Inflammatory macrophage treated with lipopolysaccharide for 4 hours (primary cell): ENCODE data around the gene CHTOP.

Experiments used
- DNase-seq: peaks from one replicate; pipeline ENCODE4 v3.0.0-alpha.2; 2020

CHTOP gene

GRCh38 chr1:153613406-153613805, 20.5 kb upstream of the CHTOP start:
- DNase-seq: no peak

DNA sequence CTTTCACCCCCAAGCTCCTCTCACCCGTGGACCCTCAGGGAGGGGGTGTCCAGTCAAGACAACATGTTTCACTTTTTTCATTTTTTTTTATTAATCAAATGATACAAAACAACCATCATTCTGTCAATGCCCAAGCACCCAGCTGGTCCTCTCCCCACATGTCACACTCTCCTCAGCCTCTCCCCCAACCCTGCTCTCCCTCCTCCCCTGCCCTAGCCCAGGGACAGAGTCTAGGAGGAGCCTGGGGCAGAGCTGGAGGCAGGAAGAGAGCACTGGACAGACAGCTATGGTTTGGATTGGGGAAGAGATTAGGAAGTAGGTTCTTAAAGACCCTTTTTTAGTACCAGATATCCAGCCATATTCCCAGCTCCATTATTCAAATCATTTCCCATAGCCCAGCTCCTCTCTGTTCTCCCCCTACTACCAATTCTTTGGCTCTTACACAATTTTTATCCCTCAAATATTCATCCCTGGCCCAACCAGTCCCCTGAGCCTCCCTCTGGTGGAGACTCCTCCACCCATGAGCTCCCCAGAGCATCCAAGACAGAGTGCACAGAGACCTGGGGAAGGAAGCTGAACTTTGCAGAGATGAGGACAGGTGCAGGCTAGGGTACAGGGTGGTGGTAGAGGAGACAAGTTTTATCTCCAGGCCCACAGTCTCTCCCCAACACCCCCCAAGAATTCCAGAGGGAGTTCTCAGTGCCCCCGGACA, 19.5 kb upstream of the CHTOP start:
- DNase-seq: no peak

DNA sequence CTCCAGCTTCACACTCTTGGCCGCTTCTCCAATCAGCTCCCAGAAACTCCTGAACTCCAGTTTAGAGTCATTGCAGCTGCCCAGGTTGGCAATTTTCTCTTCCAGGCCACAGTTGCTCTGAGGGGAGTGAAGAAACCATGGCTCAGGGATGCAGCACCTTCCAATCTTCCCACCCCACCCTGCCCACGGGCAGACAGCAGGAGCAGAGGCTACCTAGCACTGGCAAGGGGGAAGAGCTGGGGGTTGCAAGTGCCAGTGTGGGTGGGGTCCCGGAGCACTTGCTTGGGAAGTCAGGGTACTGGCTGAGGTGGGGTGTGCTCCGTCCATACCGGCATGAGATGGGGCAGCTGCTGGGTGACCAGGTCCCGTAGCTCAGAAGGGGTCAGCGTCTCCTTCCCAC, 19.0 kb upstream of the CHTOP start:
- DNase-seq: no peak

DNA sequence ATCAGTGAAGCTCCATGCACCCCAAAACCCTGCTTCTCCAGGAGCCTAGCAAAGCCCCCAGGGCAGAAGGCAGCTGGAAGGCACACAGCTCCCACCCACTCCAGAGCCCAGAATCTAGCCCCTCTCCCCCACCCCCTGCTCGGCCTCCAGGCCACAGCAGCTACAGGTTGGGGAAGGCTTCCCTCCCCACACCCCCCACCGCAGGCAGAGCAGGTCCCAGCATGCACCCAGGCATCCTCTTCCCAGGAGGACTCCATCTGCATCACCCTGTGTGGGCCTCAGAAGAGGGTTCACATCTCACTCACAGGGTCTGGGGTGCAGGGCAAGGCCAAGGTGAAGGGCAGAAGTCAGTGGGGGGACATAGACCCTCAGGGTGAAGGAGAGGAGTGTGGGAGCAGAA, 18.5 kb upstream of the CHTOP start:
- DNase-seq: no peak

GRCh38 chr1:153616144-153616916, 17.5 kb upstream of the CHTOP start, which contains the start of gene S100A14:
Gene S100A14 (minus strand): TSS chr1:153616325. CDS start chr1:153615858, 467 bp downstream.
- DNase-seq: peak; percentile 36

GRCh38 chr1:153616917-153617311, 17.0 kb upstream of the CHTOP start:
- DNase-seq: no peak

DNA sequence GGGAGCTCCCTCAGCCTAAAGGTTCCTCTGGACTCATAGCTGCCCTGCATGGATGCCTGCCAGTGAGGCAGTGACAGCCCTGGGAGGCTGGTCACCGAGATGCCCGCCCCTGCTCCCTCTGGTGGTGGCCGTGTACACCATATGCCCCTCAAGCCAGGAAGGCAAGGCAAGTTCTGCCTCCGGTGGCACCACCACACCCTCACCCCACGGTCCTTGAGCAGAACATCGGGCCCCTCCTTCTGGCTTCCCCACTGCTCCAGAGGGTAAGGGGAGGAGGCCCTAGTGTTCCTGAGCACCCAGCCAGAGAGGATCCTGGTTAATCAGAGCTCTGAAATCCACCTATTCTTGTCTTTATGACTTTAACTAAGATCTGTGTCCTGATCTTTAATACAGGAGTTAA, 16.2 kb upstream of the CHTOP start:
- DNase-seq: peak; percentile 77

- DNase-seq: no peak
Observed at GRCh38 chr1:153619171-153619570, 14.7 kb upstream of the CHTOP start.

DNA sequence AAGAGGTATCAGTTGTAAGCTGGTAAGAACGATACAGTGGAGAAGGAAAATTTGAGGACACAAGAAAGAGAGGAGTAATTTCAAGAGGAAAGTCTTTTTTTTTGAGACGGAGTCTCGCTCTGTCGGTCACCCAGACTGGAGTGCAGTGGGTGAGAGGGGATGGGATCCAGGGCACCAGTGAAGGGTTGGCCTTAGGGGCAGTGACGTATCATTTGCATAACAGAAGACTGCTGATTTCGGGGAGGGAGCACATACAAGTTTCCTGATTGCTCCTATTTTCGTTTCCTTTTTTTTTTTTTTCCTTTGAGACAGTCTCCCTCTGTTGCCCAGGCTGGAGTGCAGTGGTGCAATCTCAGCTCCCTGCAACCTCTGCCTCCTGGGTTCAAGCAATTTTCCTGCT, 10.8 kb upstream of the CHTOP start:
- DNase-seq: peak; percentile 89

GRCh38 chr1:153624965-153625611, 8.8 kb upstream of the CHTOP start:
- DNase-seq: no peak

DNA sequence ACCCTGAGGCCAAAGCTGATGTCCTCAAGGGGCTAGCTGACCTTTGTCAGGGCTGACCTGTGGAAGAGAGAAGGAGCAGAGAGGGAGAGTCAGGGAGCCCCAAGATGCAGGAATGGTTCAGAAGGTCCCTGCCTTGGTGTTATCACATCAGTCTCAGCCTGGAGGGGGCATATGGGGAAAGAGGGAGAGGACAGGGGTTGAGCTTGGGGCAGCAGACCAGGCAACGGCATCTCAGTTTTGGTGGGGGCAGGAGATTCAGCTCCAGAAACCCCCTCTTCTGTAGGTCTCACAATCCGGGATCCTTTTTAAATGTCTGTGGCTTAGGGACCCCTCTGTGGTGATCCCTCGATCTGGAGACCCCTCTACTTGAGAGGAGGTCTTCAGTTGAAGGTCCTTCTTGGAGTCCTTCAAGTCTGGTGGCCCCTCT, 7.4 kb upstream of the CHTOP start:
- DNase-seq: no peak

DNA sequence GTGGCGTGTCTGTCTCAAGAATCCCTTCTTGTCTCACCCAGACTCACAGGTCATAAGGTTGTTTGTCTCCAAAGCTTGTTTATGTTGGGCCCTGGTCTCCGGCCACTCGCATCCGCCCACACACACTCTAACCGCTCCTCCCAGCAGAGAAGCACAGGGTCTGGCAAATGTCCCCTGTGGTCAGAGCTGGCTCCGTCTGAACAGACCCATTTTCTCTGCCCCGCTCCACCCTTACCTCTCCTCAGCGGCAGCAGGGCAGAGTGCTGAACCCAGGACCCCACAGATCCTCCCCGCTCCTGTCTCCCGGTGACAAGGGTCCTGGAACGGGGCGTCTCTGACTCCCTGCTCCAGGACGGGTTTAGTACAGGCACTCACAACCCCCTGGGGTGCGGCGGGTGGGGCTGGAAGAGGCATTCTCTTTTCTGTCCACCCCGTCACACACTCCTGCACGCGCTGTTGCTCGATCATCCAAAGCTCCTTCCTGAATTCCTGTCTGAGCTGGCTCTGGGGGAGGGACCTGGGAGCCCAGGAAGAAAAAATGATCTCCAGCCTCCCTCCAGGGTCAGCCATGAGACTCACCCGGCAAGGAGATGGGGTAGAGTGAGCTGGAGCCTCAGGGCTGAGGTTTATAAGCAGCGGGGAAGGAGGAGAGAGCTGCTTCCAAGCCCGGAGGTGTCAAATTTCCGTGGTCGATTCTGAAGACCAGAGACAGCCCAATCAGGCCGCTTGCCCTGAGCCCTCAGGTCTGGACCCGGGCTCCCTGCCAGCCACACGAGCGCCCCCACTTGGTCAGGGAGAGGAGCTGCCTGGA, 6.8 kb upstream of the CHTOP start, which contains the start of gene S100A13:
Gene S100A13 (minus strand): TSS at position 602 of the 811 bp plus-strand sequence. CDS start 1,033 bp downstream, outside the sequence.
- peak; percentile 21 for DNase-seq

GRCh38 chr1:153627715-153628626, 5.9 kb upstream of the CHTOP start, which contains the start of gene S100A1:
Gene S100A1 (plus strand): TSS chr1:153628434. CDS start chr1:153630522, 2,088 bp downstream.
- no peak for DNase-seq

DNA sequence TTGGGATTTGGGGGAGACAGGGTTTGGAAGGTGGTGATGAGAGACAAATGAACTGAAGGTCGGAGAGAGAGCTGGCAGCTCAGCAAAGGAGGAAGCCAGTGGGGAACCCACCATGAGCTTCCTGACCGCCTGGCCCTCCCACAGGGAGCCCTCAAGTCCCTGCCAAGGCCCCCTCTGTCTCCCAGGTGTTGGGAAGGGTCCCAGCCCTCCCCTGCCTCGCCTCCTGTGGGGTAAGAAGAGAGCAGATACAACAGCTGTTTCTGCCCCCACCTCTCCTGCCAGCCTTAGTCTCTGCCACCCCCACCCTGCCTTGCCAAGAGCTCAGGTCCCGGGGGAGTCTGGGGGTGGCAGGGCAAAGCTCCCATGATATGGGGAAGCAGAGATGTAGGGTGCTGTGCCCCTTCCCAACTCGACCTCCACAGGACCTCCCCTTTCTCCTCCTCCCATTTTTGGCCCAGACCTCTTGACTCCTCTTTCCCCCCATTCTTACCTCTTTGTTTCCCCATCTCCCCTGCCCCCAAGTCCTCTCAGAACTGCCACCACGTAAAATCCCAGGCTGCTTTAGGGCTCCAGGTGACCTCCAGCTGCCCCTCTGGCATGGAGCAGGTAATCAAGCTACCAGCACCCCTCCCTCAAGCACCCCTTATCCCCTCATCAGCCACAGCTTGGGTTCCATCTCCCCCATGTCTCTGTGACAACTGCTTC, 5.1 kb upstream of the CHTOP start:
- no peak for DNase-seq

DNA sequence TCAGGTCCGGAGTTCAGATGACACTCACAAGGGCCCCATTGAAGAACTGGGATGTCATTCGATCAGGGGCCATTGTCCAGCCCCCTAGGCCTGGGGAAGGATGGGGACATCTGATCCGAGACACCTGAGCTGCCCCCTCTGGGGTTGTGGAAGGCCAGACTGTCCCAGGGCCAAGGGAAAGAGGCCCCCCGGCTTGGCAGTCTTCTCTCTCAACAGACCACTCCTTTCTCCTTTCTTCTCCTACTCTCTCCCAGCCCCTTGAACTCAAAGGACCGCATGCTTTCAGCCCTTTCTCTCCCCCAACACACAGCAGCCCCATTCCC, 4.6 kb upstream of the CHTOP start:
- no peak for DNase-seq

- DNase-seq: no peak
Observed at GRCh38 chr1:153629971-153630370, 3.9 kb upstream of the CHTOP start.

DNA sequence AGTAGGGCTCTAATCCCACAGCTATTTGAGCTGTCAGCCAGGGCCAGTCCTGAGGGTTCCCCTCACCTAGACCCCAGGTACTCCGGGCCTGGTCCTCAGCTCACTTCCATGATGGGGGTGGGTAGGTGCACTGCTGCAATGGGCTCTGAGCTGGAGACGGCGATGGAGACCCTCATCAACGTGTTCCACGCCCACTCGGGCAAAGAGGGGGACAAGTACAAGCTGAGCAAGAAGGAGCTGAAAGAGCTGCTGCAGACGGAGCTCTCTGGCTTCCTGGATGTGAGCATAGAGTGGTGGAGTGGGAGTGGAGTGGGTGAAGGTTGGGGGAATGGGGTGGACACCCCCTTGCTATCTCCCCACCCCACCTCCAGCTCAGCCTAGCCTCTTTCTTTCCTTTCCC, 3.5 kb upstream of the CHTOP start:
- DNase-seq: no peak

DNA sequence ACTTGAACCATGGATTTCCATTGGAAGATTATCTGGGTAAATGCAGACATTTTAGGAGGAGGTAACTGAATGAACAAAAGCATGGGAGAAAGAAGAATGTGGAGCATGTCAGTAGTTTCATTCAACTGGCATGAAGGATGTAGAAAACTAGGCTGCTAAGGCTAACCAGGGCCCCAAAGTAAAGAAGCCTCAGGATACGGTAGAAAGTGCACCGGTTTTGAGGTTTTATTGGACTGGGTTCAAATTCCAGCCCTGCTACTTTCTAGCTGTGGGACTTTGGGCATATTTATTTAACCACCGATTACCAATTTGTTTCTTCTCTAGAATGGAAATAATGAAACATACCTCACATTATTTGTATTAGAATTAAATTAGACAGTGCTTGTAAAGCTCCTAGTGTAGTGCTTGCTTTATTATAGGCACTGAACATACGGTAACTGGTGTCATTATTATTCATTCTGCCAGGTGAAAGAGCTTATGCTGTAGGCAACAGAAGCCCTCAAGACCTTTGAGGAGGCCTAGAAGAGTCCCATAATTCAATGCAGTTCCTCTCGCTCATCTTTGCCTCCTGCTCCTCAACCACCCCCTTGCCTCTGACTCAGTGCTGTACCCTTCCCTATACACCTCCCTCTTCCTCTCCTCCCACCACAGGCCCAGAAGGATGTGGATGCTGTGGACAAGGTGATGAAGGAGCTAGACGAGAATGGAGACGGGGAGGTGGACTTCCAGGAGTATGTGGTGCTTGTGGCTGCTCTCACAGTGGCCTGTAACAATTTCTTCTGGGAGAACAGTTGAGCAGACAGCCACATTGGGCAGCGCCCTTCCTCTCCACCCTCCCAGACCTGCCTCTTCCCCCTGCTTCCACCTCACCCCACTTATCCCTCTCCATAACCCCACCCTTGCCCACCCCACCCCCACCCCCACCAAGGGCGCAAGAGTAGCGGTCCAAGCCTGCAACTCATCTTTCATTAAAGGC, 2.5 kb upstream of the CHTOP start:
- DNase-seq: no peak

- DNase-seq: no peak
Observed at GRCh38 chr1:153633161-153633753, 609 bp upstream of the CHTOP start.
